ENCODE results near the gene C8G.
A peak's percentile ranks its signal among the peaks of the same experiment; 100 is the strongest.

The C8G gene

DNA sequence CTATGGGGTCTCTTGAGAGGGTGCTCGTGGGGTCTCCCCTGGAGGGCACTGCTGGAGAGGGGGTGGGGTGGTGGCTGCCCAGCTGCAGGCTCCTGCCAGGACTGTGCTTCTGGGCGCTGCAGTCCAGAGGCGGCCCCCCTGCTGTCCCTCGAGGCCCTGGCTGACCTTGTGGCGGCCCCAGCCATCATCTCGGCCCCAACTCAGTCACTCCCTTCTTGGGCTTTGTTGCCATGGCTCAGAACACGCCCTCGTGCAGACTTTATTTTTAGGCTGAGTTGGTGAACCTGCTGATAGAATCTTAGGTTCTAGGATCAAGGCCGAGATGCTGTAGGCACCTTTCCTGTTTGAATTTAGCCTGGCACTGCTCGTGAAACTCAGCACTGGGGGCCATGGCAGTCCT, 23.3 kb upstream of the C8G start:
- DNase-seq (ENCODE audit: extremely low read depth, insufficient read length): no peak
- H3K4me3 ChIP-seq (replicated peaks; ENCODE audit: low read depth, low read length): no peak overlapping the region
- TF ChIP-seq, protein P1, sequence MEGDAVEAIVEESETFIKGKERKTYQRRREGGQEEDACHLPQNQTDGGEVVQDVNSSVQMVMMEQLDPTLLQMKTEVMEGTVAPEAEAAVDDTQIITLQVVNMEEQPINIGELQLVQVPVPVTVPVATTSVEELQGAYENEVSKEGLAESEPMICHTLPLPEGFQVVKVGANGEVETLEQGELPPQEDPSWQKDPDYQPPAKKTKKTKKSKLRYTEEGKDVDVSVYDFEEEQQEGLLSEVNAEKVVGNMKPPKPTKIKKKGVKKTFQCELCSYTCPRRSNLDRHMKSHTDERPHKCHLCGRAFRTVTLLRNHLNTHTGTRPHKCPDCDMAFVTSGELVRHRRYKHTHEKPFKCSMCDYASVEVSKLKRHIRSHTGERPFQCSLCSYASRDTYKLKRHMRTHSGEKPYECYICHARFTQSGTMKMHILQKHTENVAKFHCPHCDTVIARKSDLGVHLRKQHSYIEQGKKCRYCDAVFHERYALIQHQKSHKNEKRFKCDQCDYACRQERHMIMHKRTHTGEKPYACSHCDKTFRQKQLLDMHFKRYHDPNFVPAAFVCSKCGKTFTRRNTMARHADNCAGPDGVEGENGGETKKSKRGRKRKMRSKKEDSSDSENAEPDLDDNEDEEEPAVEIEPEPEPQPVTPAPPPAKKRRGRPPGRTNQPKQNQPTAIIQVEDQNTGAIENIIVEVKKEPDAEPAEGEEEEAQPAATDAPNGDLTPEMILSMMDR (IDR thresholded peaks at IDR 0.05; ENCODE audit: insufficient read depth, low read length, poor library complexity, severe bottlenecking): no peak
- H3K27me3 ChIP-seq (replicated peaks; ENCODE audit: control insufficient read depth, insufficient read depth, low read length): no peaks in the 10 kb centered on the region
- H3K36me3 ChIP-seq (ENCODE audit: control insufficient read depth, insufficient read depth, low read length): peaks cover 43% of the 10 kb centered on the region

DNA sequence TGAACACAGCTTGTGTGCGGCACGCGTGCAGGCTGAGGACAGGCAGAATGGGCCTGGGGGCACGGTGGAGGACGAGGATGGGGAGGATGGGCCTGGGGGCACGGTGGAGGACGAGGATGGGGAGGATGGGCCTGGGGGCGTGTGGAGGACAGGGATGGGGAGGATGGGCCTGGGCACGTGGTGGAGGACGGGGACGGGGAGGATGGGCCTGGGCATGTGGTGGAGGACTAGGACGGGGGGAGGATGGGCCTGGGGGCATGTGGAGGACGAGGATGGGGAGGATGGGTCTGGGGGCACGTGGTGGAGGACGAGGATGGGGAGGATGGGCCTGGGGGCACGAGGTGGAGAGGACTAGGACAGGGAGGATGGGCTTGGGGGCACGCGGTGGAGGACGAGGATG, 22.5 kb upstream of the C8G start:
- TF ChIP-seq, protein P1 (IDR thresholded peaks at IDR 0.05; ENCODE audit: insufficient read depth, low read length, poor library complexity, severe bottlenecking): no peak
- no peak for DNase-seq (ENCODE audit: extremely low read depth, insufficient read length)
- Histone ChIP-seq H3K36me3 (ENCODE audit: control insufficient read depth, insufficient read depth, low read length) (peaks cover 41% of the 10 kb centered on the region), H3K4me3 (replicated peaks; ENCODE audit: low read depth, low read length) (no peak overlapping the region), H3K27me3 (replicated peaks; ENCODE audit: control insufficient read depth, insufficient read depth, low read length) (no peaks in the 10 kb centered on the region)

DNA sequence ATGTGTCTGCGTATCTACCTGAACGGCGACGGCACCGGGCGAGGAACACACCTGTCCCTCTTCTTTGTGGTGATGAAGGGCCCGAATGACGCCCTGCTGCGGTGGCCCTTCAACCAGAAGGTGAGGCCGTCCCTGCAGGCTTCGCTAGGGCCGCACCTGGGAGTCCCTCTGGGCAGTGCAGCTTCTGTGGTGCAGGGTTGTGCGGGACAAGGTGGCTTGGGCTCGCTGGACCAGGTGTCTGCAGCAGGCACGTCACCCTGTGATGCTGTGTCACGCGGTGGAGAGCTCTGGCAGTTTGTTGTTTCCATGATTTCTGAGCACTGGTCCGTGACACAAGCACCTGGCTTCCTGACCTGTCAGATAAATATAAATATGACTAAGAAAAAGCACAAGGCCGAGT, 21.2 kb upstream of the C8G start:
- Histone ChIP-seq H3K36me3 (ENCODE audit: control insufficient read depth, insufficient read depth, low read length) (peaks cover 49% of the 10 kb centered on the region), H3K27me3 (replicated peaks; ENCODE audit: control insufficient read depth, insufficient read depth, low read length) (no peaks in the 10 kb centered on the region), H3K4me3 (replicated peaks; ENCODE audit: low read depth, low read length) (no peak overlapping the region)
- DNase-seq (ENCODE audit: extremely low read depth, insufficient read length): no peak
- TF ChIP-seq, protein P1 (IDR thresholded peaks at IDR 0.05; ENCODE audit: insufficient read depth, low read length, poor library complexity, severe bottlenecking): no peak

DNA sequence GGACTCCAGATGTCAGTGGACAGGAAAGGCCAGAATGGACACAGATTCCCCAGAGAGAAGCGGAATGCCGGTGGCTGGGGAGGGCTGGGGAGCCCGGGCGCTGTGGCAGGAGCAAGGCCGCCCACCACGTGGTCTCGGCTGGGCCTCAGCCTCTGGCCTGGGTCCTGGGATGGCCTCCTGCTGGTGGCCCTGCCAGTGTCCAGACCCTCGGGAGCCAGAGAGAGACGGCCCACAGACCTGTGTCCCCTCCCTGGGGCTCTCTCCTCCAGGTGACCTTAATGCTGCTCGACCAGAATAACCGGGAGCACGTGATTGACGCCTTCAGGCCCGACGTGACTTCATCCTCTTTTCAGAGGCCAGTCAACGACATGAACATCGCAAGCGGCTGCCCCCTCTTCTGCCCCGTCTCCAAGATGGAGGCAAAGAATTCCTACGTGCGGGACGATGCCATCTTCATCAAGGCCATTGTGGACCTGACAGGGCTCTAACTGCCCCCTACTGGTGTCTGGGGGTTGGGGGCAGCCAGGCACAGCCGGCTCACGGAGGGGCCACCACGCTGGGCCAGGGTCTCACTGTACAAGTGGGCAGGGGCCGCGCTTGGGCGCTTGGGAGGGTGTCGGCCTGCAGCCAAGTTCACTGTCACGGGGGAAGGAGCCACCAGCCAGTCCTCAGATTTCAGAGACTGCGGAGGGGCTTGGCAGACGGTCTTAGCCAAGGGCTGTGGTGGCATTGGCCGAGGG, 19.5 kb upstream of the C8G start:
- Histone ChIP-seq H3K27me3 (replicated peaks; ENCODE audit: control insufficient read depth, insufficient read depth, low read length) (no peaks in the 10 kb centered on the region), H3K36me3 (ENCODE audit: control insufficient read depth, insufficient read depth, low read length) (peaks cover 39% of the 10 kb centered on the region), H3K4me3 (replicated peaks; ENCODE audit: low read depth, low read length) (no peak overlapping the region)
- TF ChIP-seq, protein P1 (IDR thresholded peaks at IDR 0.05; ENCODE audit: insufficient read depth, low read length, poor library complexity, severe bottlenecking): peak; percentile 8
- DNase-seq (ENCODE audit: extremely low read depth, insufficient read length): no peak

DNA sequence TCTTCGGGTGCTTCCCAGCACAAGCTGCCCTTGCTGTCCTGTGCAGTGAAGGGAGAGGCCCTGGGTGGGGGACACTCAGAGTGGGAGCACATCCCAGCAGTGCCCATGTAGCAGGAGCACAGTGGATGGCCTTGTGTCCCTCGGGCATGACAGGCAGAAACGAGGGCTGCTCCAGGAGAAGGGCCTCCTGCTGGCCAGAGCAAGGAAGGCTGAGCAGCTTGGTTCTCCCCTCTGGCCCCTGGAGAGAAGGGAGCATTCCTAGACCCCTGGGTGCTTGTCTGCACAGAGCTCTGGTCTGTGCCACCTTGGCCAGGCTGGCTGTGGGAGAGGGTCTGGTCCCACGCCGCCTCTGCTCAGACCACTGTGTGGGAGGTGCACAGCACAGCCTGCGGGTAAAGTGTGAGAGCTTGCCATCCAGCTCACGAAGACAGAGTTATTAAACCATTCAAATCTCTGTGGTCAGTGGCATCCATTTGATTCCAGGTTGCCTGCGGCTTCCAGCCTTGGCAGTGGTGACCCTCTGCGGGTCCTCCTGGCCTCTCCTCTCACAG, 18.8 kb upstream of the C8G start:
- TF ChIP-seq, protein P1 (IDR thresholded peaks at IDR 0.05; ENCODE audit: insufficient read depth, low read length, poor library complexity, severe bottlenecking): peak; percentile 25
- Histone ChIP-seq H3K27me3 (replicated peaks; ENCODE audit: control insufficient read depth, insufficient read depth, low read length) (no peaks in the 10 kb centered on the region), H3K36me3 (ENCODE audit: control insufficient read depth, insufficient read depth, low read length) (peaks cover 33% of the 10 kb centered on the region), H3K4me3 (replicated peaks; ENCODE audit: low read depth, low read length) (no peak overlapping the region)
- DNase-seq (ENCODE audit: extremely low read depth, insufficient read length): no peak
